Activated T-cell treated with anti-CD3 and anti-CD28 coated beads for 4 hours (primary cell): Measurements from ENCODE around the gene TAF5.
"Not testable (repeated sequence)": the region's sequence is repeated elsewhere in the genome, so short reads cannot be mapped to it uniquely, and the experiment has no call there.

Source experiments
- DNase-seq: peaks from one replicate; pipeline ENCODE4 v3.0.0-alpha.2; 2020

The TAF5 gene

DNA sequence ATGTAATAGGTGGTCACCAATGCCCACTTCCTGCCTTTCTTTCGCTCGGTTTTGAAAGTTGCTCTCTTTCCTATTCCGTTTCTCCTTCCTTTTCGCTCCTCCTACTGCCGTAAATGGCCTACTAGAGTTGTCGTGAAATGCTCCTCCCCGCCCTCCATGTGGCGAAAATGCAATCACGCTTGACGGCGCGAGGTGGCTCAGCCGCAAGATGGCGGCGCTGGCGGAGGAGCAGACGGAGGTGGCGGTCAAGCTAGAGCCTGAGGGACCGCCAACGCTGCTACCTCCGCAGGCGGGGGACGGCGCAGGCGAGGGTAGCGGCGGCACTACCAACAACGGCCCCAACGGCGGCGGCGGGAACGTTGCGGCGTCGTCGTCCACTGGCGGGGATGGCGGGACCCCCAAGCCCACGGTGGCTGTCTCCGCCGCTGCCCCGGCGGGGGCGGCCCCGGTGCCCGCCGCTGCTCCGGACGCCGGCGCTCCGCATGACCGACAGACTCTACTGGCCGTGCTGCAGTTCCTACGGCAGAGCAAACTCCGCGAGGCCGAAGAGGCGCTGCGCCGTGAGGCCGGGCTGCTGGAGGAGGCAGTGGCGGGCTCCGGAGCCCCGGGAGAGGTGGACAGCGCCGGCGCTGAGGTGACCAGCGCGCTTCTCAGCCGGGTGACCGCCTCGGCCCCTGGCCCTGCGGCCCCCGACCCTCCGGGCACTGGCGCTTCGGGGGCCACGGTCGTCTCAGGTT is at the start of gene TAF5:
TAF5 (plus strand) TSS at position 195 of the 737 bp plus-strand sequence; CDS start at position 209, 14 bp downstream.
- peak; percentile 83 for DNase-seq

GRCh38 chr10:103327906-103328305 is 39.9 kb upstream of the TAF5 start:
- no peak for DNase-seq

DNA sequence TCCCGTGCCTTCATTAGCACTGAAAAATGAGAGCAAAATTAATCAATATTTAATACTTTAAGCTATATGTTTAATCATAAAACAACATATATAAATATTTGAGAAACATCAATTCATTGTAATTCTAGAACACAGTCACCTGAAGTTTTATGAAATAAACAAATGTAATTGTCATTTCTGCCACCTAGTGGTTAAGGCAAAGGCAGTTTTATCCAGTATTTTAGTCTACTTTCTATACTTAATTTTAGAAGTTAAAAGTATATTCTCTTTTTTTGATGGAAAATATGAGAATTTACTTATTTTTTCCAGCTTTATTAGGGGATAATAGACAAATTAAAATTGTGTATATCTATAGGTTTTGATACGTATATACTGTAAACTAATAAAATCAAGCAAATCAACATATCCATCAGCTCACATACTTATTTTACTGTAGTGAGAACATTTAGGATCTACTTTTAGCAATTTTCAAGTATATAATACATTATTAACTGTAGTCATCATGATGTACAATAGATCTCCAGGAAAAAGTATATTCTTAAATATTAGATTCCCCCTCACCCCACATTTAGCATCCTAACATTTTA is 33.7 kb upstream of the TAF5 start:
- DNase-seq: no peak

GRCh38 chr10:103334567-103334966 is 33.2 kb upstream of the TAF5 start:
- no peak for DNase-seq

DNA sequence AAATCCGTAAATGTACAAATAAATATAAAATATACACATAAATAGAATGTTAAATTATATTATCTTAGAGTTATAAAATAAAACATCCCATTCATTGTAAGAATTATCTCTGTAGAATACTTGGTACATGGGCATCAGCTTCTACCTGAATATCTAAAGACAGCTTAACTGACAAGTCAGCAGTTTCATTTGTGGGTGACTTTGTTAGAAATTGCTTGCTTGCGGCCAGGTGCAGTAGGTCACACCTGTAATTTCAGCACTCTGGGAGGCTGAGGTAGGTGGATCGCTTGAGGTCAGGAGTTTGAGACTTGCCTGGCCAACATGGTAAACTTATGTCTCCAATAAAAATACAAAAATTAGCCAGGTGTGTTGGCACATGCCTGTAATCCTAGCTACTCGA is 31.4 kb upstream of the TAF5 start:
- DNase-seq: no peak

DNA sequence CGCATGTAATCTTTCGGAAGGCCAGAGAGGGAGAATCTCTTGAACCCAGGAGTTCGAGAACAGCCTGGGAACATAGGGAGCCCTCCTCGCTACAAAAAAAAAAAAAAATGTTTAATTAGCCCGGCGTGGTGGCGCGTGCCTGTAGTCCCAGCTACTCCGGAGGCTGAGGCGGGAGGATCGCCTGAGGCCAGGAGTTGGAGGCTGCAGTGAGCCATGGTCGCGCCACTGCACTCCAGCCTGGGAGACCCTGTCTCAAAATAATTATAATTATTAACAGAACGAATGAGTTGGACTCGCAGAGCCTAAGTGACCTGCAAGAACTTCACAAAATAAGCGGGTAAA is 17.6 kb upstream of the TAF5 start:
- no peak for DNase-seq

DNA sequence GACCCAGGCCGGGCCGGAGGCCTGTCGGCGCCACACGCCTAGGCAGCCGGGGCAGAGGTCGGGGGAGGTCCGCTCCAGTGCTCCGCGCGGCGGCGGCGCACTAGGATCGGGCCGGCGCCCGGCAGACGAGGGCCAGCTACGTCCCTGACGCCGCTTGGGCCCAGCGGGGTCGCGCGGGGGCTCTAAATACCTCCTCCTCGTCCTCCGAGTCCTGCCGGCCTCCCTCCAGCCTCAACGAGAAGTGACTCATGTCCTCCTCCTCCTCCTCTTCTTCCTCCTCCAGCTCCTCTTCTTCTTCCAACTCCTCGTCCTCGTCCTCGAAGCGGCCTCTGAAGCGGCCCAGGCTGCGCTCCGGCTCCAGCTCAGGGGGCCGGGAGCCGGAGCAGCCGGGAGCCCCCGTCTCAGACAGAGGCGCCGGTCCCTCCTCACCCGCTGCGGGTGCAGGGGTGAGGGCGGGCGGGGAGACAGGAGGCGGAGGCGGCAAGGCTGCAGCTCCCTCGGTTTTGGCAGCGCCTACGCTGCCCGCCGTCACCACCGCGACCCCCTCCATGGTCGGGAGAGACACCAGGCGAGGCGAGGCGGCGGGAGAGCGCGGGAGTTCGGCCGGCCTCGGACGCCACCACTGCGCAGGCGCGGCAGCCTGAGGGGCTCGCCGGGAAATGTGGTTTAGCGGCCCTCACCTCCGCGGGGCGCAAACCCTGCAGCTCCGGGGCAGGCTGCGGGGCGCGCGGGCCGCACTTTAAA is 17.1 kb upstream of the TAF5 start, which contains the start of gene PCGF6:
PCGF6 (minus strand) TSS at position 624 of the 744 bp plus-strand sequence; CDS start at position 550, 74 bp downstream.
- DNase-seq: peak; percentile 38

DNA sequence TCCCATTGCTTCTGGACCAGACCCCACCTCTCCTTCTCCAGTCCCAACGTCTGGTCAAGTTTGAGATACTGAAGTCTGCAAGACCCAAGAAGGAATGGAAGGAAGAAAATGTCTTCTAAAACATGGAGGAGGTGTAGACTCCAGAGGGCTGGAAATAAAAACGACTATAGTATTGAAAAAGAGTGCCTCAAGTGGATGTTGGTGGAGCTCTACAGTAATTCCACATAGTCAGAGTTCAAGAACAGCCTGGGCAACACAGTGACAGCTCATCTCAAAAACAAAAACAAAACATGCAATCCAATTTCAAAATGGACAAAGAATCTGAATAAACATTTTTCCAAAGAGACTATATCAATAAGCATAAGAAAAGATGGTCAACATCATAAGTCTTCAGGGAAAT is 14.5 kb upstream of the TAF5 start:
- no peak for DNase-seq

DNA sequence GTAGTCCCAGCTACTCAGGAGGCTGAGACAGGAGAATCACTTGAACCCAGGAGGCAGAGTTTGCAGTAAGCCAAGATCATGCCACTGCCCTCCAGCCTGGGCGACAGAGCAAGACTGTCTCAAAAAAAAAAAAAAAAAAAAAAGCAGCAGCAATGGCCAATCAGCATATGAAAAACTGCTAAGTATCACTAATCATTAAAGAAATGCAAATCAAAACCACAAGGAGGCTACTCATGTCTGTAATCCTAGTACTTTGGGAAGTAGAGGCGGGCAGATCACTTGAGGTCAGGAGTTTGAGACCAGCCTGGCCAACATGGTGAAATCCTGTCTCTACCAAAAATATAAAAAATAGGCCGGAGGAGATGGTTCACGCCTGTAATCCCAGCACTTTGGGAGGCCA is 13.2 kb upstream of the TAF5 start:
- not testable (repeated sequence) for DNase-seq

DNA sequence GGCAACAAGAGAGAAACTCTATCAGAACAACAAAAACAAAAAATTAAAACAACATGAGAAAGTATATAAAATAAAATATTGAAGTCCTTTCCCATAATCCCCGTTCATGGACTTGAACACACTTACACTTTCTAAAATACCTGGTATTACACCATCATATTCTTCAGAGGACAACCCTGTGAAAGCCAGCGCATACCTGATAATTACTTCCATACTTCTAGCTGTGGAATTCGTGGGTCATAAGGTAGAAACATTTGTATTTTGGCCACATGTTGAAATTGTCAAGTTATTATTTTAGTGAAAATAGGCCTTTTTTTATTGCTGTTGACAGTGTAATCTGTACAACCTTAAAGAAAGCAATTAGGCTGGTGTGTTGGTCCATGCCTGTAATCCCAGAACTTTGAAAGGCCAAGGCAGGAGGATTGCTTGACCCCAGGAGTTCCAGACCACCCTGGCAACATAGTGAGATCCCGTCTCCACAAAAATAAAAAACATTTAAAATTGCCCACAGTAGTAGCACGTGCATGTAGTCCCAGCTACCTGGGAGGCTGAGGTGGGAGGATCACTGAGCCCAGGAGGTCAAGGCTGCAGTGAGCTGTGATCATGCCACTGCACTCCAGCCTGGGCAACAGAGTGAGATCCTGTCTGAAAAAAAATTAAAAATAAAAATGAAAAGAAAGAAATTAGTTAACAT is 11.7 kb upstream of the TAF5 start:
- no peak for DNase-seq

- DNase-seq: not testable (repeated sequence)
Observed at GRCh38 chr10:103359493-103359892, 8.3 kb upstream of the TAF5 start.

GRCh38 chr10:103360791-103361190 is 7.0 kb upstream of the TAF5 start:
- DNase-seq: not testable (repeated sequence)

DNA sequence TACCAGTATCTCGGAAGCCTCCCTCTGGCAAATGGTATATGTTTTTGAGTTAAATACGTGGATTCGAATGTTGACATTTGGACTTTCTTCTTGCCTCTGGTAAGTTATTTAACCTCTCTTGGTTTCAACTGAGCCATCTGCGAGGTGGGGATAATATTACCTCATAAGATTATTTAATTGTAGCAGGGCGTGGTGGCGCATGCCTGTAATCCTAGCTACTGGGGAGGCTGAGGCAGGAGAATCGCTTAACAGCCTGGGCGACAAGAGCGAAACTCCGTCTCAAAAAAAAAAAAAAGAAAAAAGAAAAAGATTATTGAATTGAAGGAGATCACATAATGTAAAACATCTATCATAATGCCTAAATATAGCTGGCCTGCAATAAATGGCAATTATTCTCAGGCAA is 396 bp upstream of the TAF5 start:
- DNase-seq: no peak

DNA sequence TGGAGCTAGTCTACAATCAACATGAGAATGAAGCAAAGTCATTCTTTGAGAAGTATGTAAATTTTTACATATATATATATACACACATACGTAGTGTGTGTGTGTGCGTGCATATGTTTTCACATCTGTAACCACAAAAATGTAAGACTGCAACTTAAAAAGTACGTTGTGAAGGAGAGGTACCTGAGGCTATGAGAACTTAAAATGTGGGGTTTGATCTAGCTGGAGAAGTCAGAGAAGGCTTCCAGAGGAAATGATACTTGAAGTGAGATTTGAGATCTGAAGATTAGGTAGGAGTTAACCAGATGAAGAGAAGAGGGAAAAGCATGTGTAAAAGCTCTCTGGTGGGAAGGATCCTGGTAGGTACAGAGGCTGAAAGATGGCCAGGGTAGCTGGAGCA is 5.8 kb downstream of the TAF5 start:
- DNase-seq: no peak

- DNase-seq: no peak
Observed at GRCh38 chr10:103374263-103374662, 6.5 kb downstream of the TAF5 start.

GRCh38 chr10:103382769-103383168 is 15.0 kb downstream of the TAF5 start:
- DNase-seq: no peak

DNA sequence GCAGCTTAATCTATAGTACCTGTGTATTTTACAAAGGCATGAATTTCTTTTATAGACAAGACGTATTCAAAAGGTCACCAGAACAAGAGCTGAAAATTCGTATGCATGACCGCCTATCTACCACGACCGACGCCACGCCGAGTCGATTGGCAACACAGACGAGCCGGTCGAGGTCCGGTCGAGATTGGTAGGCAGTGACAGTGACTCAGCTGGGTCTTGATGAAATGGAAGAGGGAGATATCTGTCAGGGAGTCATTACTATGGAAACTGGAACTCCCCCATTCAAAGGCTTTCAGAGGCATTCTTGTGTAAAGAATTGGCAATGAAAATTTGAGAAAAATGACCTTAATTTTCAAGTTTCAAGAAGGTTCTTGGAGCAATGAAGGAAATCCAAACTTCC is 26.4 kb downstream of the TAF5 start:
- DNase-seq: no peak

DNA sequence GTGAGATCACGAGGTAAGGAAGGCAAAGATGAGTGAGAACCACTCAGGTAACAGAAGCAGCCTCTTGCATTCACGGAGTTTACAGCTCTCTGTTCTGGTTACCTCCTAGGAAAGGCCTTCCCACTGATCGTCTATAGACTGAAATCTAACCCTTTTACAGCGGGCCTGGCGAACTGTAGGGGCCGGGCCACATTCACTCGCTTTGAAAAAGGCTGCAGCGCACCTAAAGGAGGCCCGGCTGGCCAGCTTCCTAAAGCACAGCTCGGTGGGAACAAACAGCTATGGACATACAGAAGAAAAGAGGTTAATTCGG is 27.9 kb downstream of the TAF5 start:
- no peak for DNase-seq

DNA sequence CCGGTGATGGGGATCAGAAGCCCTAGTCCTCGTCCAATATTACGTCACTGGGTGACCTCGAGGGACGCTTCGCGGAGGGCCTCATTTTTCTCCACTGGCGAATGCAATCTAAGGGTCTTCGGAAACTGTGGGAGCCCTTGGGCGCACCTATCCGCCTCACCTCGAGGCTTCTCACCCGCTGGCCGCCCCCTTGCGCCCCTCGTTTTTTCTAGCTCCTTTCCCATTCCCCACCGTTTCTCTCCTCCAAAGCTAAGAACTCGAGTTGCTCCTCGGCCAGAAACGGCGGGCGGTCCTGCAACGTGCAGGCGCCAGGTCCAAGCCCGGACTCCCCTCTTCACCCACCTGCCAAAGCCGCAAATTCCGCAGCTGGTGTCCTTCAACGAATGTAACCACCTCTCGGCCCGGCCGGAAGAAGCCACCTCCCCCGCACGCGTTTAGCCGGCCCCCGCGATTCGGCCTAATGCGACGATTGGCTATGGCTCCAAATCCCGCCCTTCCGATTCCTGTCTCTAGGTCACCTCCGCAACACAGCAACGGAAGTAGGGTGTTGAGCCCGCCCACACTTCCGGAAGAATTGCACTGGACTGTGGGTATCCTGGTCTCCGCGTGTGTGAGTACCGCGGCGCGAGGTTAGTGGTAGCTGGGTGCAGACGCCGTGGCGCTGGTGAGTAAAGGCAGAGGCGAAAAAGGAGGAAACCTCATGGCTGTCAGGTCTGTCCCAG is 28.5 kb downstream of the TAF5 start, which contains the start of the genes ATP5MK and PDCD11:
ATP5MK (minus strand) TSS at position 409 of the 722 bp plus-strand sequence. CDS start 4,018 bp downstream, outside the sequence.
PDCD11 (plus strand) TSS at position 560 of the 722 bp plus-strand sequence. CDS start 1,801 bp downstream, outside the sequence.
- DNase-seq: peak; percentile 91

DNA sequence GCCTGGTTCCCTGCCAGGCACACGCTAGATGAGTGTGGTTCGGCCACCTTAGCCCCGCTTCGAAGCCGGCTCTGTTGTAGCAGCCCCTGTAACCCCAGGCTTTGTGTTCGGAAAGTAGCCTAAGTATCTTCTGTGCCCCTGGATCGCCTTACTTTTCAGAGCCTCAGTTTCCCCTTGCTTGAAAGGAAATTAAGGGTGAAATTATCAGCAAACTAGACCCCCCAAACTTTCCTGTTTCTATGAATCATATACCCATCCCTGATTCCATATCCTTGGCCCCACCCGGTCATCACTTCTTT is 29.0 kb downstream of the TAF5 start:
- DNase-seq: no peak

- DNase-seq: no peak
Observed at GRCh38 chr10:103397191-103397825, 29.5 kb downstream of the TAF5 start.

DNA sequence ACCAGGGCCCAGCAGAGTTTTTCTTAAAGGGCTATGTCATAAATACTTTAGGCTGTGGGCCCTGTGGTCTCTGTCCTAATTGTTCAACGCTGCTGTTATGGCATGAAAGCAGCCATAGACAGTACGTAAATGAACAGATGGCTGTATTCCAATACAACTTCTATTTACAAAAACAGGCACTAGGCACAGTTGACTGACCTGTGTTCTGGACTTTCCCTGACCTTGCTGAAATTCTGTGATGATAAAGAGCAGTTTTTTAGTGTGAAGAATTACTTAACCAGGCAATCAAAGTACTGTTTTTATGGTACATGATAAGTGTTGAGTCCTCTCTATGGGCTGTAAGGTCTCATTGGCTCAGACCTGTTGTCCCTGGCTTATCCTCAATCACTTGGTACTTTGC is 45.8 kb downstream of the TAF5 start:
- no peak for DNase-seq
